DOHH2 (cell line): Measurements from ENCODE around the gene PSME1.

Experiments
- EZH2phosphoT487 ChIP-seq: fragments of 200-600 bp; sonication (generic); IDR thresholded peaks from 2 replicates; pipeline ENCODE4 v1.6.1; 2017; ENCODE audit warnings: borderline replicate concordance, mild to moderate bottlenecking, antibody characterized with exemption, low read length, moderate library complexity, mixed read lengths
- TF ChIP-seq, protein P1 (sequence below): fragments of 200-600 bp; sonication (generic); IDR thresholded peaks from one replicate; pipeline ENCODE4 v1.5.1; 2014; ENCODE audit warnings: antibody characterized with exemption, mild to moderate bottlenecking, low read depth, low read length; ENCODE audit not compliant: poor library complexity, severe bottlenecking

DNA sequence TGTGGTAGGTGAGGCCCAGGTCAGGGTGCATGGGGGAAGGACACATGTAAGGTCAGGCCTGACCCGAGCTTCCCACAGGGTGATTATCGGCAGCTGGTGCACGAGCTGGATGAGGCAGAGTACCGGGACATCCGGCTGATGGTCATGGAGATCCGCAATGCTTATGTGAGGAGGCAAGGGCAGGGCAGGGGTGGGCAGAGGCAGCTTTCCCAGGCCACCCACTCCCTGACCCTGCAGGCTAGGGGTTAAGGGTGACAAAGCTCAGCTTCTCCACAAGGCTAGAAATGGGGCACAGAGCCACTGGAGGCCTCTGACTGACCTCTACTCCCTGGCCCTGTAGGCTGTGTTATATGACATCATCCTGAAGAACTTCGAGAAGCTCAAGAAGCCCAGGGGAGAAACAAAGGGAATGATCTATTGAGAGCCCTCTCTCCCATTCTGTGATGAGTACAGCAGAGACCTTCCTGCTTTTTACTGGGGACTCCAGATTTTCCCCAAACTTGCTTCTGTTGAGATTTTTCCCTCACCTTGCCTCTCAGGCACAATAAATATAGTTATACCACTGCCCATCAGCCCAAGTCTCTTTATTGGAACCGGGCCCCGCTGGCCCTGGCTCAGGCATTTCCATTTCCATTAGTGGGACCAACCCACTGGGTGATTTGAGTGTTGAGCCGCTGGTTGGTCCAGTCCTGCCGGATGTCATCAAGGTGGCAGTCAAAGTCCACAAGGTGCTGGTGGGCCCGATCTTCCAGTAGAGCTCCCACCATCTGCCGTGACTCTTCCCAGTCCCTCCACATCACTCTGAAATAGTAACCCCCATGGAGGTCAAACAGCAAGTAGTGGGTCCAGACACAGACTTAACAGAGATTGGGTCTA is 2.6 kb downstream of the PSME1 start:
- TF ChIP-seq, protein P1, sequence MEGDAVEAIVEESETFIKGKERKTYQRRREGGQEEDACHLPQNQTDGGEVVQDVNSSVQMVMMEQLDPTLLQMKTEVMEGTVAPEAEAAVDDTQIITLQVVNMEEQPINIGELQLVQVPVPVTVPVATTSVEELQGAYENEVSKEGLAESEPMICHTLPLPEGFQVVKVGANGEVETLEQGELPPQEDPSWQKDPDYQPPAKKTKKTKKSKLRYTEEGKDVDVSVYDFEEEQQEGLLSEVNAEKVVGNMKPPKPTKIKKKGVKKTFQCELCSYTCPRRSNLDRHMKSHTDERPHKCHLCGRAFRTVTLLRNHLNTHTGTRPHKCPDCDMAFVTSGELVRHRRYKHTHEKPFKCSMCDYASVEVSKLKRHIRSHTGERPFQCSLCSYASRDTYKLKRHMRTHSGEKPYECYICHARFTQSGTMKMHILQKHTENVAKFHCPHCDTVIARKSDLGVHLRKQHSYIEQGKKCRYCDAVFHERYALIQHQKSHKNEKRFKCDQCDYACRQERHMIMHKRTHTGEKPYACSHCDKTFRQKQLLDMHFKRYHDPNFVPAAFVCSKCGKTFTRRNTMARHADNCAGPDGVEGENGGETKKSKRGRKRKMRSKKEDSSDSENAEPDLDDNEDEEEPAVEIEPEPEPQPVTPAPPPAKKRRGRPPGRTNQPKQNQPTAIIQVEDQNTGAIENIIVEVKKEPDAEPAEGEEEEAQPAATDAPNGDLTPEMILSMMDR, result no peak
- no peak for TF ChIP-seq EZH2phosphoT487
